Frontal cortex (tissue), 4 donors: ENCODE data around the gene MOB3C. TPM values are rescaled to one million over a fixed set of nuclear protein-coding genes. Genes with fewer than 3 reads are reported as not detected.

Experiments used
- DNase-seq, 2 donors: peaks; one replicate each; pipeline ENCODE4 v3.0.0; 2012; ENCODE audit warnings: low spot score in 2 of 2
- FAIRE-seq: peaks from 2 replicates; lab custom pipeline; 2012; peaks lifted over from hg19 to GRCh38; lab: Jason Lieb, UNC
- total RNA-seq: library from RNA; depleted of rRNA; stranded (reverse); fragments of >200 nt; gene quantifications from one replicate; pipeline ENCODE4 v1.2.3, GENCODE V29; 2014
- donor health status: control.
- donor health status: control.
- donor health status: control.

Gene MOB3C
- total RNA-seq, 1 donor from 2014 or later: 3.3 TPM

DNA sequence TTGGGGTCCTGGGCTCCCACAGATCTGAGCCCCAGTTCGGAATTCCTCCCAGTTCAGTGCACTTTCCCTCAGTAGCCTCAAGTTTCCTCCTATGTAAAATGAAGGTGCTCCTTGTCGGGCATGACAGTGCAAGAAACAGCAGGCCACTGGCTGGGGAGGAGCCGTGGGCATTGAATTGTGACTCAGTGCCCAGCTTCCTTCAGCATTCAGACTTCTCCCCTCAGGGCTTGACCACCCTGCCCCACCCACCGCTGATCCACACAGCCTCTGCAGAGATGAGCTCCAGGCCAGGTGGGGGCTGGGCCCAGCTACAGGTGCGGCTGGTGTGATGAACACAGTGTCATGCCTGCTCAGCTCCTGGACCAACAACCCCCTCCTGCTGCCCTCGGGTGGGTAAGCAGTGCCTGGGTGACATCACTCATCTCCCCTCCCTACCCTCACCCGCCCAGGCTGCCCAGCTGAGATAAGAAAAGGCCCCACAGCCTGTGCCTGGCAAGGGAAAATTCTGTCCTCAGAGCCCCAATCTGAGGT, 4.9 kb downstream of the MOB3C start:
- DNase-seq (no peak), FAIRE-seq (no peak)

DNA sequence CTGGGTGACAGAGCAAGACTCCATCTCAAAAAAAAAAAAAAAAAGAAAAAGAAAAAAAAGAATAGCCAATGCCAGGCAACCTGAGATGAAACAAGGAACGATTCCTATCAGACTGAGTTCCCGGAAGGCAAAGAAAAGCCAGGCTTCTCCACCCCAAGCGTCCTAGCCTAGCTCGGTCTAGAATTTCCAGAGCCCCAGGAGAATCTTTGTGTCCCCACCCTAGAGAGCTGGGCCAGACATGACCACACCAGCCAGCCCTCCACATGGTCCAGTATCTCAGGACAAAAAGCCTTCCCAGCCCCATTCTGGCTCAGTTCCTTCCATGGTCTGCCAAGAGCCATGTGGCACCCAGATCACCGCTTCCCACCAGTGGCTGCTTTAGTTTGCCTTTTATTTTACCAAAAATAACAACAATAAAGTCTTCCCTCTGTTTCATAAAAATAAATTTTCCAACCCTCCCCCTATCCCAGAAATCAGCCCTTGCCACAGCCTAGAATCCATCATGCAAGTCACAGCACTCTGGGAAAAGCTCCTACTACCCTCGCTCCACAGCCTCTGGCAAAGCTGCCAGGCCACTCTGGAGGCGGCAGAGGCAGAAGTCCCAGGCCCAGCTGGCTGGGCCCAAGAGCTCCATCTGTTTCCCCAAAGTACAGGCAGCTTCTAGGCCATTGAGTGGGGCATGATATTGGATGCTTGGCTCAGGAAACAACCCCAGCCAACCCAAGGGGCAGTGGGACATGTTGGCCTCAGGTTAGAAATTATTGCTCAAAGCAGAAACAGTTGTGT, 9.1 kb downstream of the MOB3C start:
- DNase-seq (no peak), FAIRE-seq (no peak)

DNA sequence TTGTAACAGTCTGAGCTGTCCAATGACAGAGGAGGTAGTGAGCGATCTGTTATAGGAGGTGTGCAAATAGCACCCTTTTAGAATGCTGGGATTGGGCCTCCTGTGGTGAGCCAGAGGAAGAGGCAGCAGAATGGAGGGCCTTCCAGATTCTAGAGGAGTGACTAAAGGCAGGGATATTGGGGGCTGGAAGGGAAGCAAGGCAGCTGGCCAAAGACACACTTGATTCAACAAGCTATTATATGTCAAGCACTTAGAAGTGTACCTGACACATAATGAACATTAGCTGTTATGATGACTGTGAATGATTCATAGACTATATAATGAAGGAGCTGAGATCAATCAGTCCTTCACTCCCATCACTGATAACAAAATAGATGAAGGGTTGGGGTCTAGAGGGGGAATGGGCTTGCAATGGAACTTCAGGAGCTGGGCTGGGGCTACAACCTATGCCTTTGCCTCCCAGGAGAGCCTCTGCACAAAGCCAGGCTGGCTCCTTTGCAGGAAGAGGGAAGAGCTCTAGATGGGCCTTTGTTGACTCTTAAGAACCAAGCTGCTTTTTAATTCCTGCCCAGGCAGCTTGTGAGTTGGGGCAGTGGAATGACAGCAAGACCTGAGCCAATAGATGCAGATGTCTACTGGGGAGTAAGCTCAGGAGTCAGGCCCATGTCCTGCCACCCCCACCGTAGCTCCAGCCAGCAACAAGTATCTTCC, 10.2 kb downstream of the MOB3C start:
- DNase-seq (no peak), FAIRE-seq (no peak)

DNA sequence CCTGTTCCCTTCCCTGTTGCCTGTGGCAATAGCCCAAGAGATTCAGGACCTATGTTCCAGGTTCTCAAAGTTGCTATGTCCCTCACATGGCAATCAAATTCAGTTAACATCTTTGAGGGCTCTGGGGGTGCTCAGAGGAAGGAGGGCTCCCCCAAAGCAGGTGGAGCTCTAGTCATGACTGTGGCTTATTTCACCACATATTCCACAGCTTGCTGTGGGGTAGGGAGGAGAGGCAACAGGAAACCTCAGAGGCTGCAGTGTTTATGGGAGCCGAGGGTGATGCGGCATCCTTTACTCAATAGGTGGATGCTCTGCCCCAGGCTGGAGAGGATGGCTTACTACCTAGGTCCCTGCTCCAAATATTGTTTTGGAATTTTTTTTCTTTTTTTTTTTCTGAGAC, 11.4 kb downstream of the MOB3C start:
- FAIRE-seq: no peak
- DNase-seq: no peak

DNA sequence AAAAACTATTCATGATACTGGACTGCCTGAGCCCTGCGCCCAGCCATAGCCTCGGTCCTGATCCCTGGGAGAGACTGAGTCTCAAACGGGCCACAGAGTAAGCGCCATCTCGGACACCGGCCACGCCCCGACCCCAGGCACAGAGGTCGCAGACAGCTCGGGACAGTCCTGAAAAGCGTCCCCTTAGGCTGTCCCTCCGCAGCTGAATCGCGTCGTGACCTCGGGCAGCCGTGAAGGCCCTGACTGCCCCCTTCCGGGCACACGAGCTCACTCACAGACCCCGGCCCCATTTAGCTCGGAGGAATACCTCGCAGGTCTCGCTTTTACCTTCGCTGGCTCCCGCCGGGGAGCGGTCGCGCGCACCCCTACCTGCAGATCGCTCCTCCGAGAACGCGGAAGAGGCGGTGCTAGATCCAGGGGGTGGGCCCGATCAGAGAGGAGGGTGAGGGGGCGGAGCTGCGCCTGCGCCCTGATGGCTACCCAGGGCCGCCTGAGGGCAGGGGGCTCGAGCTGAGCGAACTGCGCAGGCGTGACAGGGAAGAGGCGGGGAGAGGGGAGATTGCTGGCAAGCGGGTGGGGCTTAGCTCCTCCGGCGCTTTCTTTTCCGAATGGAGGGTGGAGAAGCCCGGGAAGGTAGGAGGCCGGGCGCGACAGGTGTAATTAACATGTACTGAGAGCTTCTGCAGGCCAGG, 12.6 kb downstream of the MOB3C start, which contains the start of gene MKNK1:
MKNK1 (minus strand) TSS at position 411 of the 692 bp plus-strand sequence. CDS start 20,941 bp downstream, outside the sequence.
- DNase-seq (peak; percentile 75 to 96), FAIRE-seq (no peak)

DNA sequence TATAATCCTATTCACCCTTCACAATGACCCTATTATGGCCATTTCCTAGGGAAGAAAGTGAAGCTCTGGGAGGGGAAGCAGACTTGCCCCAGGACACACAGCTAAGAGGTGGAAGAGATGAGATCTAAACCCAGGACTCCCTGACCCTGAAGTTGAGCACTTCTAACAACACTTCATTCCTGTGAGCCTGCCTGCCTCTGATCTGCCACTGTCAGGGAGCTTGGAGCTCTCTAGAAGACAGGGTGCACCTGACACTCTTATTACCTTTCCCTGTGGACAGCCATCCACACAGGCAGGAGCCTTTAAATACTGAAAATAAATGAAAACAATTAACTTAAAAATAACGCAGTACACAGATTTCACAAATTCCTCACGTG, 13.1 kb downstream of the MOB3C start:
- FAIRE-seq (no peak), DNase-seq (no peak)

DNA sequence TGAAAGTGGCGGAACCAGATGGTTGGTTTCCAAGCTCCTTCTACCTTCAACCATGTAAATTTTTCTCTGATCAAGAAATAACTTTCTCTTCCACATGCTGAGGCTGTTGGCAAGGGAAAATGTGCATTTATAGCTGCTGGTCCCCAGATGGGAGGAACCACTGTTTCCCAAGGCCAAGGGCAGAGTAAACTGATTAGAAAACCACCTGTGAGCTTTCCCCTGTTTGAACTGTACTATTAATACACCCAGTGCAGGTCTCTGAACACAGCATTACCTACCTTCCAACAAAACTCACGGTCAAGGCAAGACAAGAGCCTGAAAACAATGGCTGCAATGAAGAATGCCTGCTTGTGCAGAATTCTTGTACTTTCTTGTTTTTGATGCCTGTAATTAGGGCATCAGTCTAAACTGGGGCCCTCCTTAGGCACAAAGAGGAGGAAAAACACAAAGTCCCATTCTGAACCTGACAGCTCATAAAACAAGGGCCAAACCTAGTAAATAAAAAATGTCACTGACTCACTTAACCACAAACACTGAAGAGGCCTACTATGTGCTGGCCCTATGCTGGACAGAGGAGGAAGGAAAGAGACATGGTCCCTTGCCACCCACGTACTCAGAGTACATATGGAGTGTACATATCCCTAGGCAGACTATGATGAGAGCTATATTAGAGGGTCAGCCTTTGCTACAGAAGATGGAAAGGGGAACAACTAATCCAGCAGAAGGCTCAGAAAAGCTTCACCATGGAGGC, 15.2 kb downstream of the MOB3C start:
- no peak for FAIRE-seq
- DNase-seq: no peak

DNA sequence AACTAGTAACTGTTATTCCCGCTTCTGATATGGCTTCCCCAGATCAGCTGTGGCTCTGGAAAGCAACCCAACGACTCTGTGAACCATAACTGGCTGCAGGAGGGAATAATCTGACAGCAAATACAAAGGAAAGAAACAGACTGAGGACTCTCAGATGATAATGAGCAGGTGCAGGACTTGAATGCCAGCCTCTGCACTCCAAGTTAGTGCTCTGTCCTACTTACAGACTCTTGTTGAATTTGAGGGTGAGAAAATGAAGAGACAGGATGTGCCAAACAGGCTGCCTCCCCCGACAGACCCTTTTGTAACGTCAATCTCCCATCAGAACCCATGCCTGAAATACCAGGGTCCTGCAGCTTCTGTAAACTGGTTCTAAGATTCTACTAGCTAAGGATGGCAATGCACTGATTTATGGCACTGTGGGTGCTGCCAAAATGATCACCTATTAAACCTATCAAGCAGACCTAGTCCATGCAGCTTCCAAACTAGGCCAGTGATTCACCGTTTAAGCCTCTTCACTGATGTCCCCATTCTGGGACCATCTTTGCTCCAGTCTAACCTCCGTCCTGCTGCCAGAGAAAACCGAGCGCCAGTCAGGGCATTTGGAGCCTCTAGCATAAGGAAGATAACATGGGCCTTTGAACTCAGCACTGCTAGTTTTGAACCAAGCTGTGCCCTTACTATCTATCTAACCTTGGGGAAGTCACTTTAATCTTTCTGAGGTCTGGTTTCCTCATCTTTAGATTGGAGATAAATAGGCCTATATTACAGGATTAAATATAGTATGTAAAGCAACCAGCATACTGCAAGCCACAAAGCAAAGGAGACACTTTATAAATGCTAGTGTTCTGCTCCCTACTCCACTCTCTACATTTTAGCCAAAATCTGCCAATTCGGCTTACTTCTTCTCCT, 17.3 kb downstream of the MOB3C start:
- DNase-seq (no peak), FAIRE-seq (no peak)

DNA sequence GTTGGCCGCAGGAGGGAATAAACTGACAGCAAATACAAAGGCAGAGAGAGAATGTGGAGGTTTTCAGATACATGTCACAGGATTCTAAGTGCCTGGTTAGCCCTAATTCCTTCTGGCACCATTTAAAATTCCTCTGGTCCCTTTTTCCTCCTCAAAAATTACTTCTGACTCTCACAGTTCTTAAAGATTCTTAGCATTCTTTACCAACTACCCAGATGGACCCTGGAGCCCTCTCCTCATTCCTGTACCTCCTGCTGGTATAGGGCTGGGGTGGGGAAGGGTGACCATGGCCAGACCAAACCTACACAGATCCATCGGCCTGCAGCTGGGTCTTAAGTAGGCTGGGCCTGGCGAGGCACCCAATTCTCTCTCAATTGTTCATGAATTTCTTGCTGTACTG, 19.8 kb downstream of the MOB3C start:
- DNase-seq (no peak), FAIRE-seq (no peak)

DNA sequence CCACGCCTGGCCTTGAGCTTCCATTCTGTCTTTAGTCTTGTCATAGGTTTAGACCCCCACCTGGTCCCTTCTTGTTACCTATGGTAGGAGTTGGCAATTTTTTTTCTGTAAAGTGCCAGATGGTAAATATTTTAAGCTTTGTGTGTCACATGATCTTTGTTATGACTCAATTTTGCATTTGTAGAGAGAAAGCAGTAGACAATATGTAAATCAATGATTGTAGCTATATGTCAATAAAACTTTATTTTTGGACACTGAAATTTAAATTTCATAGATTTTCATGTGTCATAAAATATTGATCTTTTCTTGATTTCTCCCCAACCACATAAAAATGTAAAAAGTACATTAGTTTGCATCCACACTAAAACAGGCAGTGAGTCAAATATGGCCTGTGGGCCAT, 20.6 kb downstream of the MOB3C start:
- no peak for DNase-seq
- no peak for FAIRE-seq

DNA sequence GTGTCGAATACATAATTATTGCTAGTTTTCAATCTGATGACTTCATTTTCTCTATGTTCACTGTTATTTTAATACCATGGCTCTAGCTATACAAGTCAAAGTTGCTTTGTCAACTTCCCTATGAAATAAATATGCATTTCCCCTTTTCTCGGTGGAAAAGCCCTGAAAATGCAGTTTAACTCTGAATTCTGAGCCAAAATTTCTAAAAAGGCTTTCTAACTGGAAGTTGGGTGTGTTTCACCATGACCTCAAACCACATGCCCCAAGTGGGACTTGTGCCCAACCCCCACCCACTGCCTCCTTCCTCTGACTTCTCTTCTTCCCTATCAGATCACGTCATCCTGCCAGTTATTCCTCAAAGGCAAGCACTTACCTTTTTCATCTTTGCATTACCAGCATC, 21.5 kb downstream of the MOB3C start:
- FAIRE-seq (no peak), DNase-seq (no peak)

DNA sequence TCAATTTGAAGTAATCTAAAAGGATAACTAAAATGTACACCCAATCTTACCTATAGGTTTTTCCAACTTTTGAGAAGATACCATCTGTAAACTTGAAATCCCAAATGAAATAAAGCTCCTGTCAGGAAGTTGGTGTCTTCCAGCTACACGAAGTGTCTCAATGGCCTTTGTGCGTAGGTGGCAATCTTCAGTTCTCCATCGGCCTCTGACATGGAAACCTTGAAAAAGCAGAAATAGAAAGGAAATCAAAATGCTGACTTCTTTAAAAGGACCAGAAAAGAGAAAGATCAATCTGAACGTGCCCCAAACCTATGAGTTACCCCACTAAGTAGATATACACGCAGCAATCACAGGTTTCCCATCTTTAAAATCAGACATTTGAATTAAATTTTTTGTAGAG, 22.5 kb downstream of the MOB3C start:
- FAIRE-seq: no peak
- DNase-seq: no peak

DNA sequence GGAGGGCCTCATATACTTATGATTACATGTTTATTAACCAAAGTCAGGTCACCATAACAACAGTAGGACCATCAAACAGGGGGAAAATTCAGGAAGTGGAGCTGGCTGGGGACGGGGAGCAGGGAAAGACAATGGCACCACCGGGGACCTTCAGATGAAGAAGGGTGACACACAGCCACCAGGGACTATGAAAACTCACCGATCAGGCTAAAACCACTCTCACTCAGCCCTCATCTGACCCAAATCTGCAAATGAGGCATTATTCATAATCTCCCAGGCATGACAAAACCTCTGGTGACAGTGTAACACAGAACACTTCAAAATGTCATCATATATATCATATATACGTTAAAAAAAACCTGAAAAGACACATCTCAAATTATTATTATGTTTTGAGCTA, 23.8 kb downstream of the MOB3C start:
- DNase-seq (no peak), FAIRE-seq (no peak)

DNA sequence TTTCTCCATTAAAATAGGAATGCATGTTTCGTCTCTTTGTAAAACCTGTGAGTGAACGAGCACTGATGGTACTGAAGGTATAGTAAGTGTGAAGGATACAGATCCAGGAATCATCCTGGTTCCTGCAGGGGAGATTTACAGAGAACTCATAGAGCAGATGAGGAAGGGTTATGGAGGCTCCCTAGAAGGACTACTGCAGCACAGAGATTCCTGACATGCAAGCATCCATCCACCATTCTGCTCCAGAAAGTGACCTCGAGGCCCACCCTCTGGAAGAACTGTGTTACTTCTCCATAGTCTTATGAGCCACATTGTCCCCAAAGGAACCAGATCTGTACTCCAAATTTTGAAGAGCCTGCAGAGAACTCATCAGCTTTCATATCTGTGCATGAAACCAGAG, 27.1 kb downstream of the MOB3C start:
- FAIRE-seq: no peak

DNA sequence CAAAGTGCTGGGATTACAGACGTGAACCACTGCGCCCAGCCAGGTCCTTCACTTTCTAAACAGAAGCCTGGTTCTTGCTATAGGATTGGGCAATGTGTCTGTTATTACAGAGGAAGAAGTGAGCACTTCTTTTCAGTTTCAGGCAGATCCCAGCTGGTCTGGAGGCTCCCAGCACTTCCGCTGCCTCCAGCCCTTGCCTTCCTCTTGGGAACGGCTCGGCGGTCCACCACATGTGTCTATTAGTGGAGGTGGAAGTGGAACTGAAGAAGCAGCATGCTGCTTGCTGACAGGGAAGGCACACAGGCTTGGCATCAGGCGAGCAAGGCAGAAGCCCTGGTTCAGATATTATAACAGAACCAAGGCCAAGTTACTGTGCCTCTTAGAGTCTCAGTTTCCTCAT, 29.5 kb downstream of the MOB3C start:
- no peak for DNase-seq

More for the DNA sequence above, 27.1 kb downstream of the MOB3C start:
- DNase-seq: no peak

DNA sequence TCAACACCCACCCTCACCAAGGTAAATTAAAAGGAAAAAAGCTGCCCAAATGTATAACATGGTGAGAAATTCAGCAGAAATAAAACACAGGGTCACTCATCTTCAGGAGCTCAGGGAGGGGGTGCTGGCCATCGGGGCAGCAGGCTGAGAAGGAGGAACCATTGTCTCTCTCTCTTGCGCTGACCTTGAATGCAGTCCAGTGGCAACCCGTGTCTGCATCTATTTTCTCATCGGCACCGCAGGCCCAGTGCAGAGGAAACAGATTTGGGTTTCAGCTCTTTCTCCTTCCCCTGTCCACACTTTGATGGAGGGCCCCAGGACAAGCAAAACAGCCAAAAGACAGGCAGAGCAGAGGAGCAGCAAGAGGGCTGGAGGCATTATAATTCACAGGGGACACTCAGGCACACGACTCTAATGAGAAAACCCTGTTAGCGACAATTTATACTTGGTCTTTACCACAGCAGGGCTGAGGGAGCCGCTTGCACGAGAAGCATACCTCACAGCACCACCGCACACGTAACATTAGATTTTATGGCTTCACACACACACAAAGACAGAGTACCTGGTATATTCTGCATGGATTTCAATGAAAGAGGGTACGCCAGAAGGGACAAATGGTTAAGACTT, 31.2 kb downstream of the MOB3C start:
- FAIRE-seq (no peak), DNase-seq (no peak)

More for the DNA sequence above, 29.5 kb downstream of the MOB3C start:
- no peak for FAIRE-seq

DNA sequence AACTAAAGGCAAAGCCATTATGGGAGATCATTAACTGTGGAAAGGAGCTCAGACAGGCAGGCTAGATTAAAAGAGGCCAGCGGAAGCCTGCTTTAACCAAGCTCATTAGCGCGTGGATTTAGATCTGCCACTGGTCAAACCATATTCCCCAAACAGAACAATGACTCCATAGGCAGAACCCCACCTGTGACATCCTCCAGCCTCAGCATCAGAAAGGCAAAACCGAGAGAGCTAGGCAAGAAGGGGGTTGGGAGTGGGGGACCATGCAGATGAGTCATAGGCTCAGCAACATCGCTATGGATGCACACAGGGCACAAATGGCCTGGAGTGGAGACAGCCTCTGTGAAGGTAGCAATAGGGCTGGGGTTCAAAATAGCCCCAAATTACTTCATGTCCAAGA, 33.1 kb downstream of the MOB3C start:
- FAIRE-seq (no peak), DNase-seq (no peak)

DNA sequence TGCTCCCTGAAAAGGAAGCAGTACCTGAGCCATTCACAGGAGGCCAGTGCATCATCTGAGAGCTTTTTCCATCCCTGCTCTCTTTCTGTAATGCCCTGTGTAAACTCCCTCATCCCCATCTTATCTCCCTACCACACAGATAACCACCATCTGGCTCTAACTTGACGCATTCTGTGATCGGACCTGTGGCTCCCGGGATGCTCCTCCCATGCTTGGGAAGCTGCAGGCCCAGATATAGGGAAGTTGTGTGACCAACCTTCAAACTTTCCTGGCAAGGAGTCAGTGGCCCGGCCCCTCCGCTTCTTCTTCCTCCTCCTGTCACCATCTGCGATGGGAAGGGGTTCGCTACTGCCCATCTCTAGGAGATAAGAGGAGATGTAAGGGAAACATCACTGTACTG, 33.6 kb downstream of the MOB3C start:
- no peak for DNase-seq
- no peak for FAIRE-seq
